Body of pancreas (tissue), 4 donors: ENCODE results near the gene IGSF10.

Experiments used
- POLR2A ChIP-seq, 3 donors: fragments of 450-650 bp; IDR thresholded peaks; one replicate each; pipeline ENCODE4 v1.6.1; 2016; ENCODE audit warnings: antibody characterized with exemption in 3 of 3, mild to moderate bottlenecking in 2 of 3
- TF ChIP-seq, protein P1 (sequence below), 7 experiments: fragments of 450-650 bp in 4 of 7; fragments of 200-600 bp in 3 of 7; sonication (generic) in 3 of 7; IDR thresholded peaks; one replicate each; pipeline ENCODE4 v1.5.1; 2016 to 2019; ENCODE audit warnings: antibody characterized with exemption in 7 of 7

DNA sequence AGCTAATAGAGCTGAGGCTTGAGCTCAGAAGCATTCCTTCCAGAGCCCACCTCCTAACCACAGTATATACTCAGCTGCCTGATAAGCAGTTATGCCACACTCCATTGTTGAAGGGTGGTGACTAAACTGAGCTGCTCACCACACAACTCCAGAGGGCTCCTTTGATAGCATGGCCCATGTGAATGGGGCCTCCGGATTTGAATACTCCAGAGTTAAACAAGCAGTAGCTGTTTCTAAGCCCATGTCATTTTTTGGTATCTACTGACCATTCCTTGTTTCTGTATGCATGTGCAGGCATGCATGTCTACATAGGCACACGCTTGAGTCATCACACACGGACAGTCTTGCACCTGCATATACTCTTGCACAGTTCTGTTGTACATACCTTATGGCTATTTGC is 28.9 kb downstream of the IGSF10 start:
- TF ChIP-seq, protein P1, sequence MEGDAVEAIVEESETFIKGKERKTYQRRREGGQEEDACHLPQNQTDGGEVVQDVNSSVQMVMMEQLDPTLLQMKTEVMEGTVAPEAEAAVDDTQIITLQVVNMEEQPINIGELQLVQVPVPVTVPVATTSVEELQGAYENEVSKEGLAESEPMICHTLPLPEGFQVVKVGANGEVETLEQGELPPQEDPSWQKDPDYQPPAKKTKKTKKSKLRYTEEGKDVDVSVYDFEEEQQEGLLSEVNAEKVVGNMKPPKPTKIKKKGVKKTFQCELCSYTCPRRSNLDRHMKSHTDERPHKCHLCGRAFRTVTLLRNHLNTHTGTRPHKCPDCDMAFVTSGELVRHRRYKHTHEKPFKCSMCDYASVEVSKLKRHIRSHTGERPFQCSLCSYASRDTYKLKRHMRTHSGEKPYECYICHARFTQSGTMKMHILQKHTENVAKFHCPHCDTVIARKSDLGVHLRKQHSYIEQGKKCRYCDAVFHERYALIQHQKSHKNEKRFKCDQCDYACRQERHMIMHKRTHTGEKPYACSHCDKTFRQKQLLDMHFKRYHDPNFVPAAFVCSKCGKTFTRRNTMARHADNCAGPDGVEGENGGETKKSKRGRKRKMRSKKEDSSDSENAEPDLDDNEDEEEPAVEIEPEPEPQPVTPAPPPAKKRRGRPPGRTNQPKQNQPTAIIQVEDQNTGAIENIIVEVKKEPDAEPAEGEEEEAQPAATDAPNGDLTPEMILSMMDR (IDR thresholded peaks at IDR 0.05) = no peak
- TF ChIP-seq POLR2A (IDR thresholded peaks at IDR 0.05) = no peak
